Esophagus squamous epithelium (tissue), 5 donors: Measurements from ENCODE around the gene PPARA. TPM values are rescaled to one million over a fixed set of nuclear protein-coding genes. Genes with fewer than 3 reads are reported as not detected.

Experiments
- DNase-seq: peaks from one replicate; lab custom pipeline; 2025; lab: John Stamatoyannopoulos, UW
- H3K27ac ChIP-seq, 4 donors: fragments of 200-600 bp; sonication (generic); one replicate each; pipeline ENCODE4 v1.5.1; 2016 to 2019; ENCODE audit warnings: mild to moderate bottlenecking in 1 of 4
- H3K27me3 ChIP-seq, 4 donors: fragments of 200-600 bp; sonication (generic); 1 replicate in 3 of 4; 2 replicates in 1 of 4; pipeline versions ENCODE4 v1.5.1 to v1.6.0; 2017 to 2021; ENCODE audit warnings: antibody characterized with exemption in 1 of 4
- H3K36me3 ChIP-seq, 3 donors: fragments of 200-600 bp; sonication (generic); one replicate each; pipeline ENCODE4 v1.5.1; 2016 to 2019
- H3K4me1 ChIP-seq, 3 donors: fragments of 200-600 bp; sonication (generic); one replicate each; pipeline ENCODE4 v1.5.1; 2017 to 2019
- H3K4me3 ChIP-seq, 4 donors: fragments of 200-600 bp; sonication (generic); 1 replicate in 3 of 4; 2 replicates in 1 of 4; pipeline ENCODE4 v1.5.1; 2016 to 2019; ENCODE audit warnings: mild to moderate bottlenecking in 2 of 4, moderate library complexity in 1 of 4
- H3K9me3 ChIP-seq, 3 donors: fragments of 200-600 bp; sonication (generic); one replicate each; pipeline ENCODE4 v1.5.1; 2016 to 2019
- CTCF ChIP-seq, 6 experiments: fragments of 450-650 bp in 4 of 6; fragments of 200-600 bp in 2 of 6; sonication (generic) in 2 of 6; IDR thresholded peaks; one replicate each; pipeline ENCODE4 v1.5.1; 2016 to 2019; ENCODE audit warnings: antibody characterized with exemption in 6 of 6, mild to moderate bottlenecking in 4 of 6, moderate library complexity in 4 of 6
- POLR2A ChIP-seq, 4 donors: fragments of 450-650 bp; IDR thresholded peaks; one replicate each; pipeline ENCODE4 v1.6.1; 2017; ENCODE audit warnings: antibody characterized with exemption in 4 of 4, mild to moderate bottlenecking in 4 of 4, moderate library complexity in 3 of 4
- WGBS, 2 donors: methylation state at CpG; one replicate each; pipeline ENCODE4 v1.1.5; 2018; 5-methylcytosine and 5-hydroxymethylcytosine counted together
- intact Hi-C: fragments of 100-400 bp; cut with DNase I; formaldehyde crosslinking; loops from one replicate; pipeline ENCODE4 v1.15.0; 2022
- total RNA-seq, 4 donors: library from RNA; depleted of rRNA; stranded (reverse); fragments of >200 nt; gene quantifications; one replicate each; pipeline ENCODE4 v1.1.0, GENCODE V29; 2016
- donor health status: DM: yes; HTN: yes; CAD: no.

Gene PPARA
- total RNA-seq, 4 donors from 2014 or later, result 7.7 to 18.5 (median 10.1) TPM

GRCh38 chr22:46240506-46240905 lies 90.2 kb downstream of the PPARA start:
- H3K9me3 ChIP-seq, result no peaks in the 10 kb centered on the region
- 82 to 86% methylated on average over 6 of the region's 6 CpGs for WGBS, 2 donors
- H3K36me3 ChIP-seq, result peaks cover 0 to 88% (median 4%) of the 10 kb centered on the region in 3 donors
- TF ChIP-seq POLR2A (IDR thresholded peaks at IDR 0.05), result no peak
- TF ChIP-seq CTCF (IDR thresholded peaks at IDR 0.05), result no peak
- intact Hi-C loops, result no loop called here
- no peaks in the 10 kb centered on the region for H3K27me3 ChIP-seq
- H3K4me1 ChIP-seq, result peaks cover 0 to 8% (median 0%) of the 10 kb centered on the region in 3 donors
- DNase-seq, result no peak
- H3K27ac ChIP-seq, result no peak overlapping the region
- H3K4me3 ChIP-seq, result no peak overlapping the region

- no peaks in the 10 kb centered on the region for H3K27me3 ChIP-seq
- H3K9me3 ChIP-seq, result no peaks in the 10 kb centered on the region
- H3K4me3 ChIP-seq, result no peak overlapping the region
- peaks cover 0 to 12% (median 0%) of the 10 kb centered on the region in 3 donors for H3K4me1 ChIP-seq
- 75 to 78% methylated on average over 6 to 7 of the region's 7 CpGs for WGBS, 2 donors
- intact Hi-C loops, result no loop called here
- peaks cover 0 to 84% (median 4%) of the 10 kb centered on the region in 3 donors for H3K36me3 ChIP-seq
- no peak for DNase-seq
- no peak for TF ChIP-seq CTCF (IDR thresholded peaks at IDR 0.05)
- no peak for TF ChIP-seq POLR2A (IDR thresholded peaks at IDR 0.05)
- no peak overlapping the region for H3K27ac ChIP-seq
Measured at GRCh38 chr22:46240907-46241306, 90.6 kb downstream of the PPARA start.

GRCh38 chr22:46241396-46242007 lies 91.2 kb downstream of the PPARA start:
- no peak for DNase-seq
- Histone ChIP-seq H3K4me1 (peaks cover 0 to 13% (median 0%) of the 10 kb centered on the region in 3 donors), H3K4me3 (no peak overlapping the region), H3K27ac (no peak overlapping the region), H3K9me3 (no peaks in the 10 kb centered on the region), H3K27me3 (no peaks in the 10 kb centered on the region), H3K36me3 (peaks cover 0 to 78% (median 4%) of the 10 kb centered on the region in 3 donors)
- intact Hi-C loops, result no loop called here
- TF ChIP-seq POLR2A (IDR thresholded peaks at IDR 0.05), result no peak
- TF ChIP-seq CTCF (IDR thresholded peaks at IDR 0.05), result no peak
- 57 to 72% methylated on average over 5 of the region's 5 CpGs for WGBS, 2 donors

- 71 to 79% methylated on average over 10 of the region's 10 CpGs for WGBS, 2 donors
- TF ChIP-seq POLR2A (IDR thresholded peaks at IDR 0.05) (no peak), CTCF (IDR thresholded peaks at IDR 0.05) (no peak)
- H3K27ac ChIP-seq, result no peak overlapping the region
- H3K27me3 ChIP-seq, result no peaks in the 10 kb centered on the region
- DNase-seq, result no peak
- intact Hi-C loops, result no loop called here
- H3K4me1 ChIP-seq, result peaks cover 0 to 13% (median 0%) of the 10 kb centered on the region in 3 donors
- H3K9me3 ChIP-seq, result no peaks in the 10 kb centered on the region
- H3K36me3 ChIP-seq, result peaks cover 0 to 73% (median 4%) of the 10 kb centered on the region in 3 donors
- no peak overlapping the region for H3K4me3 ChIP-seq
Measured at GRCh38 chr22:46242076-46242475, 91.8 kb downstream of the PPARA start.

GRCh38 chr22:46244771-46245170 lies 94.4 kb downstream of the PPARA start:
- 98 to 100% methylated on average over 4 to 6 of the region's 9 CpGs for WGBS, 2 donors
- intact Hi-C loops, result no loop called here
- no peak for DNase-seq
- H3K4me3 ChIP-seq, result no peak overlapping the region
- TF ChIP-seq CTCF (IDR thresholded peaks at IDR 0.05), result no peak
- no peak for TF ChIP-seq POLR2A (IDR thresholded peaks at IDR 0.05)
- H3K4me1 ChIP-seq, result peaks cover 4 to 39% (median 6%) of the 10 kb centered on the region in 3 donors
- no peaks in the 10 kb centered on the region for H3K9me3 ChIP-seq
- peak overlapping the region in 1 of 4 donors; percentile 29 for H3K27ac ChIP-seq
- H3K36me3 ChIP-seq, result peaks cover 0 to 46% (median 4%) of the 10 kb centered on the region in 3 donors
- H3K27me3 ChIP-seq, result no peaks in the 10 kb centered on the region
